NCI-H446 treated with DMSO at 0.1 percent for 48 hours (cell line): ENCODE results near the gene IBA57.

ENCODE experiments used
- DNase-seq: peaks from one replicate; lab custom pipeline; 2025; lab: John Stamatoyannopoulos, UW

The IBA57 gene

GRCh38 chr1:228156941-228157728 lies 8.5 kb upstream of the IBA57 start:
- DNase-seq, result no peak

GRCh38 chr1:228157729-228158126 lies 7.9 kb upstream of the IBA57 start:
- DNase-seq, result no peak

DNA sequence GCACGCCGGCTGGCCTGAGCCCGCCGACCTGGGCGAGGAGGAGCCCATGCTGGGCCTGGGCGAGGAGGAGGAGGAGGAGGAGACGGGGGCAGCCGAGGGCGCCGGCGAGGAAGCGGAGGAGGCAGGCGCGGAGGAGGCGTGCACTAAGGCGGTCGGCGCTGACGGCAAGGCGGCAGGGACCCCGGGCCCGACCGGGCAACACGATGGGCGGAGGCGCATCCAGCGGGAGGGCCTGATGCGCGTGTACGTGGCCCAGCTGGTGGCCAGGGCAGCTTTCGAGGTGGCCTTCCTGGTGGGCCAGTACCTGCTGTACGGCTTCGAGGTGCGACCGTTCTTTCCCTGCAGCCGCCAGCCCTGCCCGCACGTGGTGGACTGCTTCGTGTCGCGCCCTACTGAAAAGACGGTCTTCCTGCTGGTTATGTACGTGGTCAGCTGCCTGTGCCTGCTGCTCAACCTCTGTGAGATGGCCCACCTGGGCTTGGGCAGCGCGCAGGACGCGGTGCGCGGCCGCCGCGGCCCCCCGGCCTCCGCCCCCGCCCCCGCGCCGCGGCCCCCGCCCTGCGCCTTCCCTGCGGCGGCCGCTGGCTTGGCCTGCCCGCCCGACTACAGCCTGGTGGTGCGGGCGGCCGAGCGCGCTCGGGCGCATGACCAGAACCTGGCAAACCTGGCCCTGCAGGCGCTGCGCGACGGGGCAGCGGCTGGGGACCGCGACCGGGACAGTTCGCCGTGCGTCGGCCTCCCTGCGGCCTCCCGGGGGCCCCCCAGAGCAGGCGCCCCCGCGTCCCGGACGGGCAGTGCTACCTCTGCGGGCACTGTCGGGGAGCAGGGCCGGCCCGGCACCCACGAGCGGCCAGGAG lies 7.2 kb upstream of the IBA57 start:
- no peak for DNase-seq

DNA sequence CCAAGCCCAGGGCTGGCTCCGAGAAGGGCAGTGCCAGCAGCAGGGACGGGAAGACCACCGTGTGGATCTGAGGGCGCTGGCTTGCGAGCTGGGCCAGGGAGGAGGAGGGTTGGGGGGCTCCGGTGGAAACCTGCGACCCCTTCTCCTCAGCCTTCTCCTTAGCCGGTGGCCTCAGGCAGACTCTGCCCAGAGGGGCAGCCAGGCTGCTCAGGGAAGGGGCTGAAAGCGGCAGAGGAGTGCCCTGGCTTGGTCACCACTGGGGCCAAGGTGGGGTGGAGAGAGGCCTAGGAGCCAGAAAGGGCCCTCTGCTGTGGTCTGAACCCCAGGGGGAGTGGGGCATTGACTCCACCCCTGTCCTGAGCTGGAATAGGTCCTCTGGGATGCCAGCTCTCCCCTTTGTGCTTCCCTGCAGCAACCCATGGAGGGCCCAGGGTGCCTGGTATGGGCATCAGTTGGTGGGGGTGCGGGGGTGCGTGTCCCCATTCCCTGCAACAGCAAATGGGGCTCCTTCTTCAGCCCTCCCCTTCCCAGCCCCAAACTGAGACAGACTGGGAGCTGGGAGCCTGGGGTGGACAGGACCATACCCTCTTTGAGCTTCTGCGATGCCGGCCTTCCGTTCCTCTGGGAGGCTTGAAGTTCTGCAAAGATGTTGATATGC lies 6.5 kb upstream of the IBA57 start:
- DNase-seq, result no peak

DNA sequence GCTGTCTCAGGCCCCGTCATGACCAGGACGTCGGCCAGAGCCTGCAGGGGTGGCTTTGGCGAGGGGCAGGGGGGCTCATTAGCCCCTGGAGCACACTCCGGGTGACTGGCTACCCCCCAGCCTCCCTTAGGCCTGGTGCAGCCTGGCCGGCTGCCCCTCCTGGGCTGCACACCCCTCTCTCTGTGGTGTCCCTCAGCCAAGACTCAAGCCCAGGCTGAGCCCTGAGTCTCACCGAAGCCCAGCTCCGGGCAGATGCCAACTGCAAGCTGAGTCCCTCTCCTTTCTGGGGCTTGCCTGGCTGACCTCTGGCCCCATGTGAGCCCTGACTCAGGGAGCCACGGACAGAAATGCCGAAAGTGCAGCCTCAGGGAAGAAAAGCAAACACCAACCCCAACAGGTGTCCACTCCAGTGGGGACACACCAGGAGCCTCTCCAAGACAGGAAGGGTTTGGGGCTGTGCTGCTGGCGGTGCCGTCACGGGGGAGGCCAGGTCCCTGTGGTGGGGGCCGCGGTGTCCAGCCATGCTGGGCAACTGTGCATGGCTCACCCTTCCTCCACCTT lies 5.3 kb upstream of the IBA57 start:
- no peak for DNase-seq

DNA sequence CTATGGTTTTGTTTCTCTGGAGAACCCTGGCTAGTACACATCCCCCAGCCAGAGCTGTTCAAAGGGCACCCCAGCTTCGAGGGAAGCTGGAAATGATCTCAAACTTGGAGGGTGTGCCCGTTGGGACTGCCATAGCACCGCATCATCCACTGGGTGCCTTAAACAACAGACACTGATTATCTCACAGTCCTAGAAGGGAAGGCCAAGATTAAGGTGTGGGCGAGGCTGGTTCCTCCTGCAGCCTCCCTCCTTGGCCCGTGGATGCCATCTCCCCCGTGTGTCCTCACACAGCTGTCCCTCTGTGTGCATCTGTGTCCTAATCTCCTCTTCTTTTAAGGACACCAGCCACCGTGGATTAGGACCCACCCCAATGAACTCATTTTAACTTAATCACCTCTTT lies 4.2 kb upstream of the IBA57 start:
- DNase-seq, result no peak

- no peak for DNase-seq
These were observed 3.7 kb upstream of the IBA57 start for GRCh38 chr1:228161866-228162265.

DNA sequence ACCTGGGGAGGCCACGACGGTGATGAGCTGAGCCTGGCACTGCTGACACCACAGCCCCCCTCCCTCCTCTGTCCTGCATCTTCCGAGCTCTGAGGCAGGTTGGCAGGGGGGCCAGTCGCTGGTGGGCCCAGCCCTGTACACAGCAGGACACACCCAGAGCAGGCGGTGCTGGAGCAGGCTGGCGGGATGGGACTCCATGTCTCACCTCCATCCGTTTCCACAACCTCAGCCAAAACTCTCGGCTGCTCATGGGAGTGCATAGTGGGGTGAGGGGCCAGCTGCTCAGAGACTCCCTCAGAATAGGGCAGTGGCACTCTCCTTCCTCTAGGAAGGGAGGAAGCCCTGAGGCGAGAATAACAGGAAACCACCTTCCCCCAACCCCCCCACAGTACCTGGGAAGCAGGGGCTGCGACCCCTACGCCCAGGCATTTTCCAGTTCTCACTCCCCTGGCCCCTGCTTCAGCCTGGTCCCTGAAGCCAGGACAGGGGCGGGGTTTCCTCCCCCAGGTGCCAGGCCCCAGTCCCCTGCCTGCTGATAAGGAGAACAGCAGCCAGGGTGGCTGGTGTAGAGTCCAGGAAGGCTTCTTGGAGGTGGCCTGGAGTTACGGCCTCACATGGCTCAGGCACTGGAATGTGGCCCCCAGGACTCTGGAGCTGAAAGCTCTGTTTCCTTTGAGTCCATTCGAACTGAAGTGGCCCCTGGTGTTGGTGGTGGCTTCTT lies 3.2 kb upstream of the IBA57 start:
- DNase-seq, result no peak

DNA sequence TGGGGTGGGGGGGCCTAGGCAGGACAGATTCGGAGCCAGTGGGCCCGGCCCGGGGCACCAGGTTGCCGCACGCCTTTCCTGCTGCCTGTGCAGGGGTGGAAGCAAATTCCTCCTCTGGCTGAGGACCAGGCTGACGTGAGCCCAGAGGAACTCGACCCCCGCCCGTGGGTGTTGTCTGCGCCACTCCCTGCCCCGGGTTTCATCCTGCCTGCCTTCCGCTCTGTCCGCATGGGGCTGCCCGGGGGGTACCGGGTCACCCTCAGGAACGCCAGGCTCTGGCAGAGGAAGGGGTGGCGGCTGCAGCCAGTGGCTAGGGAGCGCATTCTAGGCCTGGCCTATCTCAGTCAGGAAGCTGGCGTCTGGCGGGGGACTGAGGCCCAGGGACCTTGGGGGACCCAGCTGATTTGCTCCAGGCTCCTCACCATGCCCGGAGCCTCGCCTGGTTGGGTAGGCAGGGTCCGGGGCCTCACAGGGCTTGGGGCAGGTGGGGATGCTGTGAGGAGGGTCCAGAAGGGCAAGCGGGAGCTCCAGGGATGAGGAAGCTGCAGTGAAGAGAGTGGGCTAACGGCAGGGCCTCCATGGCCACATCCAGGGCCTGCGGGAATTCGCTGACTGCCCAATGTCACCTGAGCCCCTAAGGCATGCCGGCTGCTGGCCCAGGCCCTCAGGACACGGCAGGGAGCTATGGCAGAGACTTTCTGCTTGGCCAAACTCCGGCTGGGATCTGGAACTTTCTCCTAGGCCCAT lies 2.4 kb upstream of the IBA57 start:
- DNase-seq, result no peak

- no peak for DNase-seq
These were observed 1.7 kb upstream of the IBA57 start for GRCh38 chr1:228163776-228164519.

DNA sequence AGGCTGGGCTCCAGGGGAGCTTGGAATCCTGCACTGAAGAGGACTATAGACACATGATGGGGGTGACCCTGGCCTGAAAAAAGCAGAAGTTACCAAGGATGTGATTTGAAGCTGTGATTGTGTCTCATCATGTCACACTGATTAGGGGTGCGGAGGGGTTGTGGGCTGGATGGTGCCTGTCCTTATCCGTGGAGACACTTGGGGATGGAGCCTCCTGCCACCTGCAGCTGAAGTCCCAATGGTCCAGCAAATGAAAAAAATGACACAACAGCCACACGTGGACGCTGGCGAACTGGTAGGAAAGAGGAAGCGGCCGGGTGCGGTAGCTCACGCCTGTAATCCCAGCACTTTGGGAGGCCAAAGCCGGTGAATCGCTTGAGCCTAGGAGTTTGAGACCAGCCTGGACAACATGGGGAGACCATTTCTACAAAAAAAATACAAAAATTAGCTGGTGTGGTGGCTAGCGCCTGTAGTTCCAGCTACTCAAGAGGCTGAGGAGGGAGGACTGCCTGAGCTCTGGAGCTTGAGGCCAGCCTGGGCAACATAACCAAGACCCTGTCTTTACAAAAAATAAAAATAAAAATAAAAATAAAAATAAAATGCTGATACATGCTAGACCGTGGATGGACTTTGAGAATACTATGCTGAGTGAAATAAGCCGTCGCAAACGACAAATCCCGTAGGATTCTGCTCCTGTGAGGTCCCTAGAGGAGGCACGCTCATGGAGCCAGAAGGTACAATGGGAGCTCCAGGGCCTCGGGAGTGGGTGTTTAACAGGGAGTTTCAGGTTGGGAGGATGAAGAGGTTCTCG lies 838 bp upstream of the IBA57 start:
- DNase-seq, result no peak

- DNase-seq, result peak; percentile 16
These were observed 749 bp downstream of the IBA57 start for GRCh38 chr1:228166170-228166936.

- no peak for DNase-seq
These were observed 3.1 kb downstream of the IBA57 start for GRCh38 chr1:228168563-228169270.

DNA sequence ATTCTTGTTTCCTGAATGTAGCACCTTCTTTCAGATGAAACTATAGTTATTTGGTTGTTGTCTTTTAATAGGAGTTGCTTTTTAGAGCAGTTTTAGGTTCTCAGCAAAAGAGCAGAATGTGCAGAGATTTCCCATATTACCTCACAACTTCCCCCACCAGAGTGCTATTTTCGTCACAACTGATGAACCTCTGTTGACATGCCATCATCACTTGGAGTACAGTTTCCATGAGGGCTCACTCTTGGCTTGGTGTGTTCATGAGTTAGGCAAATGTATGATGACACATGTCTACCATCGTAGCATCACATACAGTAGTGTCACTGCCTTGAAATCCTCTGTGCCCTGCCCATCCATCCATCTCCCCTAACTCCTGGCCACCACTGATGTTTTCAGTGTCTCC lies 3.7 kb downstream of the IBA57 start:
- no peak for DNase-seq

DNA sequence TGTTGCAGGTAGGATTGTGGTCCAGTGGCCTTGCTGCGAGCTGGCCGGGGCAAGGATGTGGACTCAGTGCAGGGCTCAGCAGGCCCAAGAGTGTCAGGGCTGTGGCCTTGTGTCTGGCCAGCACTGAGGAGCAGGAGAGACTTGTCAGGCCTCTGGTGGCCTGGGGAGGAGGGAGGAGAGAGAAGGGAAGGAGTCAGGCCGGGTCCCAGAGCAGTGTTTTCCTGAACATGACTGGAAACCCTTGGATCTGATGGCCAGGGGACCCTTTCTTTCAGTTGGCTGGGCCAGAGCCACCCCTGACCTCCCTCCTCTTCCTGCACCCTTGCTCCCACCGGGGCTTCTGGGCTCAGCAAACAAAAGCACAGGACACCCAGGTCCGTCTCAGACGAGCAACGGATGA lies 5.1 kb downstream of the IBA57 start:
- no peak for DNase-seq

GRCh38 chr1:228171221-228171891 lies 5.8 kb downstream of the IBA57 start:
- DNase-seq, result no peak
